Stimulated activated CD4-positive, alpha-beta T cell treated with anti-CD3 and anti-CD28 coated beads, Interleukin-15, amount 100 ng/mL, for 48 hours (primary cell): ENCODE data around the gene ADSS1.

Experiments used
- DNase-seq, 2 donors: peaks; one replicate each; pipeline ENCODE4 v3.0.0-alpha.2; 2020; ENCODE audit warnings: low read depth in 2 of 2

ADSS1 gene

GRCh38 chr14:104723651-104724406 is at the start of gene ADSS1:
TSS of gene ADSS1 (plus strand) at chr14:104724229. CDS start at chr14:104724271, 42 bp downstream.
- peak in 1 of 2 donors; percentile 42 for DNase-seq

DNA sequence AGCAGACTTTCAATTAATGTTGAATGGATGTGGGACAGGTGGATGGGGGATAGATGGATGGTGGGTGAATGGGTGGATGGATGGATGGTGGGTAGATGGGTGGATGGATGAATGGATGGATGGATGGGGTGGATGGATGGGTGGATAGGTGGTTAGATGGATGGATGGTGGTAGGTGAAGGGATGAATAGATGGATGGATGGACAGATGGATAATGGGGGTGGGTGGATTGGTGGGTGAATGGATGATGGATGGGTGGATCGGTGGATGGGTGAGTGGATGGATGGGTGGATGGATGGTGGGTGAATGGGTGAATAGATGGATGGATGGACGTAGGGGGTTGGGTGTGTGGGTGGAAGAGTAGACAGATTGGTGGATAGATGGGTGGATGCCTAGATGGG is 48.6 kb upstream of the ADSS1 start:
- DNase-seq: no peak

DNA sequence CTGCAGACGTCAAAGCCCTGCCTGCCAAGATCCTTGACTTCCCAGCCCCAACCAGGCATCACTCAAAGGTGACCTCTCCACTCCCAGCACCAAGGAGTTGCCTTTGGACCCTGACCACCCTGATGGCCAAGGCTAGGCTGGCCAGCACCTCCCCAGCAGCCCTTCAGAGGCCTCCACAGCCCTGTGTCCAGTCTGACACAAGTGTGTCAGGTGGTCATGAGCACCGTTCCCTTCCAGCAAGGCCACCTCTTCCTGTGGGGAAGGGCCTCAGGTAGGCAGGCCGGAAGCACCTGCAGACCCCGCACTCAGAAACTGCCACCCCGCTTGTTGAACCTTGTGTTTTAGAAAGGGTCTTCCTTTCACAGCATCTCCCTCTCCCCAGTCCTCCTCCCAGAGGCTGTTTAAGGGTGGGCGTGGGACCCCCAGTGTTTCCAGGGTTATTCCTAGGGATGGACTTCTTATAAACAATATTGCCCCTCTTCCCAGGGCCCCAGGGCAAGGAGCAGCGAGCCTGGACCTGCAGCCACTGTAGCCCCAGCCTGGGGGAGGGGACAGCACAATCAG is 47.8 kb upstream of the ADSS1 start:
- DNase-seq: no peak

DNA sequence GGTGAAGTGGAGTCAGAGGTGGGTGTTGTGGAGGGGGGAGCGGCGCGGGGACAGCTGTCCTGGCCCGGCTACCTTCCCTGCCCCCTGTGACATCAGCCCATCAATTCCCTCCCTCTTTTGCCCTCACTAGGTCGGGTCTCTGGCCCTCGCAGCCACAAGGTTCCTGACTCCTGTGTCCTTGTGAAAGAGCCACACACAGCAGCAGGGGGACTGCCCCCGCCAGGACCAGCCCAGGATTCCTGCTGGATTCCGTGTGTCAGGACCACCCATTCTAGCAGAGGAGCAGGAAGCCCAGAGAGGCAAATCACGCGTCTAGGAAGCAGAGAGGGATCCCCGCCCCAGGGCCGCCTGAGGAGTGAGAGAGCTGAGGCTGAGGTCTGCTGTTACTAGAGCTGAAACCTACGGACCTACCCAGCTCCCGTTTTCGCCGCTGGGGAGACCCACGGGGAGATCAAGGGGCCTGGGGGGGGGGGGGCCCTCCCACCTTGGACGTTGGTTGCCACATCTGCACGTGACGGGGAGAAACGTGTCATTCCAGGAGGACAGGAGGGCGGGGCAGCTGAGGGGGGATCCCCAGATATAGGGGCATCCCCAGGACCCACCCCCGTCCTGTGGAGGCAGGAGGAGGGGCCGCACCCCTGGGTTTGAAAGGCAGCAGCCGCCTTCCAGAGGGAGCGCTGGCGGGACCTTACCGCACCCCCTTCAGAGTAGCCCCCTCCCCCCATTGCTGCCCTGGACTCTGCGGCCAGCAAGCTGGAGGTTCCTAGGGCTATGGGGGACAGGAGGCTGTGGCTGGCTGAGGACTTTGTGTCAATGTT is 47.1 kb upstream of the ADSS1 start:
- DNase-seq: peak; percentile 36 to 49

DNA sequence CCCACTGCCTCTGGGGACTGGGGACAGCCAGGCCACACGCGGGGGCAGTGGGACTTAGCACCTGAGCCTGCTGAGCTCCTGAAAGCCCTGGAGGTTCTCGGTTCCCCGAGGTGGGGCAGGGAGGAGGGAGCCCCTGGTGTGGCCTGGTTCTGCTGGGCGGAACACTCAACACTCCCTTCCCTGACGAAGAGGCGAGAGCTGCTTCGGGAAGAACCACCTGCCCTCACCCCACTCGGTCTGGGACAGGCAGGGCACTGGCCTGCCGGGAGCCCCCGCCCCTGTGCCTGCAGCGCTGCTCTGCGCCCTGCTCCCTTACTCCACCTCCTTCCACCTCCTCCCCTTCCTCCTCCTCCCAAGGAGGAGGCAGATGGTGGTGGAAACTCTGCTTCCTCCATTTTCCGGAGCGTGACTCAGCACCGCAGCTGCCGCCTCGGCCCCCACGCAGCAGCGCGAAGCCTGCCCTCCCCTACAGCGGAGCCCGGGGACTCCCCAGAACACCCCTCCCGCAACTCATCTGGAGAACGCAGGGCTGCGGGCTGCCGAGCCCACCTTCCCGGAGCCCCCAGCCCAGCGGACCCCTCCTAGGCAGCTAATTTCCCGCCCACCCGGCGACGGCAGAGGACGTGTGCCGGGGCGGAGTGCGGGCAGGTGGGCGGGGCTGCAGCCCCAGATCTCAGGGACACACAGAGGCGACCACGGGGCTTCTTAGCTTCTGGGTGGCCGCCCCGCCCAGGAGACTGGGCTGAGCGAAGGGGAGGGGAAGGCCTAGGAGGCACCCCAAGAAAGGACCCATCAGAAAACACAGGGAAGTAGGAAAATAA is 46.3 kb upstream of the ADSS1 start:
- DNase-seq: peak; percentile 64 to 70

- DNase-seq: no peak
Measured at GRCh38 chr14:104678346-104678745, 45.7 kb upstream of the ADSS1 start.

- no peak for DNase-seq
Measured at GRCh38 chr14:104678901-104679705, 44.9 kb upstream of the ADSS1 start.

GRCh38 chr14:104680056-104680805 is 43.8 kb upstream of the ADSS1 start:
- no peak for DNase-seq

DNA sequence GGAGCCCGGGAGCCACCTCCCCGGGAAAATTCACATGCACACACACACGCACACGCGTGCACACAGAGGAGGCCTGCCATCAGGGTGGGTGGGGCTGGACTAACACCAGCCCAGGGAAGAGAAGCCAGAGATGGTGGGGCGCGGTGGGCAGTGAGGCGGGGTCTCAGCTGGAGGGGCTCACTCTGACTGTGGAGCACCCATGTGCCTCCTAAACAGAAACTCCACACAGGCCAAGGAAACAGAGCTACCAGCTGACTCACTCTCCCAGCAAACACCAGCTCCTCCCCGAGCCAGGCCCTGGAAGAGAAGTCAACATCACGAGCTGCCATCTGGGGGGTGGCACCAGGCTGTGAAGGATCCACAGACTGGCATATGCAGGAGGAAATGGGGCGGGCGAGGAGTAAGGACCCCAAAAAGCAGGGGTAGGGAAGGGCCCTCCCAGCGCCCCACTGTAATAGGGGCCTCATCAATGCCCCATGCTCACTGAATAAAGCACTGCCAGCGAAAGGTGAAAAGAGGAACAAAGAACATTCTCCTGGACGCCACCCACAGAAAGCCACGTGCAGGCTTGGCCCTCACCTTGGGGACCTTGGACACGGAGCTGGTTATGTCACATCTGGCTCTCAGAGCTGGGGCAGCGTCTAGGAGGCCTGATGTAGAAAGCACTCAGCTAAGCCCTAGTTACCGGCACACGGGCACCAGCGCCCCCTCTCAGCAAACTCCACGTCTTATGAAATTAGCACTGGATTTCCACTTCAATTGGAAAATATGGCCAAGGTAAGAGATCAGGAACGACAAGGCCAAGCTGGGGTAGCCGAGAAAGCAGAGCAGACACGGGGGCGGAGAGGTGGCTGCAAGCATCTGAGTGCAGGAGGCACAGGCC is 43.0 kb upstream of the ADSS1 start:
- no peak for DNase-seq

- no peak for DNase-seq
Measured at GRCh38 chr14:104681689-104682074, 42.3 kb upstream of the ADSS1 start.

DNA sequence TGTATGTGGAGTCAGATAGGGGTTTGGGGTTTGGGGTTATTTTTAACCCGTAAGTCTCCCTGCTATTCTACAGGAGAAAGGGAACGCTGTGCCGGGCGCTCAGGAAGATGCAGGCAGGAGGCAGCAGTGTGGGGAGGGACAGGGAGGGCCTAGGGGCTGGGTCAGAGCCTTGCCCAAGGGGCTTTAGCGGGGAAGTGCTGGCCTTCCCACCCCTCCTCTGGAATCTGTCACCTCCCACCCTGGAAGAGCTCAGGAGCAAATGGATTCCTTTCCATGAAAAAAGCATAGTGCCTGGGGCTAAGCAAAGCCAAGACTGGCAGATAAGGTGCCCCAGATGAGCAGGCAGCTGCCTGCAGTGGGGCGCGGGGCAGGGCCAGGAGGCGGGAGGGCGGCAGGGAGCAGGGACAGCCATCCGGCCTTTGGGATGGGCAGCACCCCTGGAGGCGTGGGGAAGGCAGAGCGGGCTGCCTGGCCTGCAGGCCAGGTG is 41.9 kb upstream of the ADSS1 start:
- no peak for DNase-seq

GRCh38 chr14:104683653-104684448 is 40.2 kb upstream of the ADSS1 start:
- DNase-seq: no peak

DNA sequence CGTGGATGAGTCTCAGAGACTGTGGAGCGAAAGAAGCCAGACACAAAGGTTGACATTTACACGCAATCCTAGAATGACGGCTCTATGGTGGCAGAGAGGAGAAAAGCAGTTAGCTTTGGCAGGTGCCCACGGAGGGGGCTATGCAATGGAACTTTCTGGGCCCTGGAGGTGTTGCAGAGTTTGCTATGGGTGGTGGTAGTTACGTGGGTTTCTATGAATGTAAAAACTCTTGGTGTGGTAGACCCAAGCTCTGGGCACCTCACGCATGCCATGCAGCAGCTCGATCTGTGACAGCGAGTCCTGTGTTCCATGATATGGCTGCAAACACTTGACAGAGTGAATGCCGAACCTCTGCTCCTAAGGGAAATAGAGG is 39.6 kb upstream of the ADSS1 start:
- no peak for DNase-seq

- no peak for DNase-seq
Measured at GRCh38 chr14:104685216-104685997, 38.6 kb upstream of the ADSS1 start.

GRCh38 chr14:104685998-104686610 is 37.9 kb upstream of the ADSS1 start:
- no peak for DNase-seq

DNA sequence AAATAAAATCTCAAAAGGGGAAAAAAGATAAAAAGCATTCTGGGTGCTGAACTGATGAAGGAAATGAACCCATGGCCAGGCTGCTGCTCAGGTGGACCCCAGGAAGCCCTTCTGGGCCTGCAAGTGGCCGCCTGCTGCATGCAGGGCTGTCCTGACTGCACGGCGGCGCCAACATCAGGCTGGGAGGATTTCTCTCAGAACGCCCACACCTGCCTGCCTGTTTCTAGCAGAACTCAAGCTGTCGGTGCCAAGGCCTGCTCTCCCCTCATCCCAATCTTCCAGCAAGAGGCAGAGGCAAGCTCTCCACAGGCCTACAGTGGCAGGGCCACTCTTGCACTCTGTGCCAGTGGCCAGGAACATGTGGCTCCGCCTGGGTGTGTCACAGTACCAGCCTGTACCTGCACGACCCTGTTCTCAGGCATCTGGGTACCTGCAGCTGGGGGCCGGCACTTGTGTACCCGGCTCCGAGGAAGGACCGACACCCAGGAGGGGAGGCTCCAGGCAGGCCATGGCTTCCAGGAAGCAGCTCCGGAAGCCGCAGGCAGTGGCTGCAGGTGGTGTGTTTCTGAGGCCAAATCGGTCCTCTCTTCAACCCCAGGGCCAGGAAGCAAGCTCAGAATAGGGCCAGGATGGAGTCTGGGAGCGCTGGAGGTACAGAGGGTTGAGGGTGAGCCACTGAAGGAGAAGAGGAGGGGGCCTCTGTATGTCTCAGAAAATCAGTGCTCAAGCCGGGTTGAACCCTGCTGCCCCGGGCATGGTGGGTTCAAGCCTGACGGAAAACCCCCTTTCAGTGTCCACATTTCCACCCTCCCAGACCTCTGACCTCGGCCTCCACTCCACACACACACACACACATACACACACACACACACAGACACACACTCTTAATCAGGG is 37.2 kb upstream of the ADSS1 start:
- DNase-seq: no peak
